Body of pancreas (tissue), 4 donors: ENCODE results near the gene CYBC1.

Experiments used
- CTCF ChIP-seq, 7 experiments: fragments of 450-650 bp in 4 of 7; fragments of 200-600 bp in 3 of 7; sonication (generic) in 3 of 7; IDR thresholded peaks; one replicate each; pipeline ENCODE4 v1.5.1; 2016 to 2019; ENCODE audit warnings: antibody characterized with exemption in 7 of 7
- POLR2A ChIP-seq, 3 donors: fragments of 450-650 bp; IDR thresholded peaks; one replicate each; pipeline ENCODE4 v1.6.1; 2016; ENCODE audit warnings: antibody characterized with exemption in 3 of 3, mild to moderate bottlenecking in 2 of 3

DNA sequence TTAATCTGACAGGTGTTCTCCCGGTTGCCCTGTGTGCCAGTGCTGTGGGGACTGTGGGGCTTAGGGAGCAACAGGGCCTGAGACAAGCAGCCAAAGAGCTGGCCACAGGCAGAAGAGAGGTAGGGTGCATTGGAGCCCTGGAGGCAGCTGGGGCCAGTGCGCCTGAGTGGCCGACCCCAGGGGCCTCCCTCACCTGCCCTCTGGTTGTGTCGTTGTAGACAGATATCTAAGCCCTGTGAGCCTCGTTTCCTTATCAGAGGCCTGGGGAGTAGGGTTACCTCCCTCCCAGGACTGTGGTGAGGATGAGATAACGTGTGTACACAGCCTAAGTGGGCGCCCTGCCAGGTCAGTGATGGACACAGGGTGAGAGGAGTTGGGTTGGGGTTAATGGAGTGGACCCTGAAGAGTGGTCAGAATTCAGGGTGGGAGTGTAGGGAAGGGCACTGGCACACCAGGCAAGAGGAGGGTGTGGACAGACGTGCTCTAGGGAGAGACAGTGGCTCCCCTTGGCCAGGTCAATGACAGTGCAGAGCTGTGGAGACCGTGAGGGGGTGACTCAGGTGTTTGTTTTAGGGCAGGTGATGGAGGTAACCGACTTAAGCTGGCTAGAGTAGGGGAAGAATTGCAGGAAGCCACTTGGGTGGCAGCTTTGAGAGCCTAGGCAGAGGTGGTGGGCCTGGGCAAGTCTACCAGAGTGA is 11.4 kb upstream of the CYBC1 start:
- TF ChIP-seq CTCF (IDR thresholded peaks at IDR 0.05) (no peak), POLR2A (IDR thresholded peaks at IDR 0.05) (no peak)
